Aorta (tissue), 5 donors: Measurements from ENCODE around the gene FCGR2B. TPM values are rescaled to one million over a fixed set of nuclear protein-coding genes. Genes with fewer than 3 reads are reported as not detected.
"Not testable (repeated sequence)": the region's sequence is repeated elsewhere in the genome, so short reads cannot be mapped to it uniquely, and the experiment has no call there.

ENCODE experiments used
- ATAC-seq: fragments of 200-7000 bp; cut with Tn5 transposase; one replicate; pipeline ENCODE4 v1.9.1; 2022; ENCODE audit warnings: moderate library complexity; ENCODE audit not compliant: low FRiP score
- DNase-seq, 2 donors: peaks; one replicate each; pipeline ENCODE4 v3.0.0-alpha.2; 2020
- H3K27ac ChIP-seq, 2 donors: one replicate each; pipeline ENCODE4 v1.5.1; 2013; ENCODE audit warnings: low read length in 2 of 2, mild to moderate bottlenecking in 2 of 2, moderate library complexity in 2 of 2, control low read depth in 1 of 2, inconsistent platforms in 1 of 2, low read depth in 1 of 2
- H3K27me3 ChIP-seq, 2 donors: one replicate each; pipeline ENCODE4 v1.6.1; 2013; ENCODE audit warnings: control low read depth in 1 of 2, low read length in 1 of 2, mild to moderate bottlenecking in 1 of 2, moderate library complexity in 1 of 2; ENCODE audit not compliant: insufficient read depth in 2 of 2, control insufficient read depth in 1 of 2
- H3K36me3 ChIP-seq, 2 donors: one replicate each; pipeline ENCODE4 v1.6.1; 2013; ENCODE audit warnings: control low read depth in 1 of 2, low read length in 1 of 2, mild to moderate bottlenecking in 1 of 2; ENCODE audit not compliant: insufficient read depth in 2 of 2, control insufficient read depth in 1 of 2
- H3K4me1 ChIP-seq, 2 donors: one replicate each; pipeline ENCODE4 v1.6.1; 2013; ENCODE audit warnings: low read length in 2 of 2, control low read depth in 1 of 2, mild to moderate bottlenecking in 1 of 2, moderate library complexity in 1 of 2; ENCODE audit not compliant: insufficient read depth in 2 of 2, control insufficient read depth in 1 of 2
- H3K4me3 ChIP-seq, 2 donors: one replicate each; pipeline ENCODE4 v1.5.1; 2013; ENCODE audit warnings: low read length in 2 of 2, control low read depth in 1 of 2, mild to moderate bottlenecking in 1 of 2
- H3K9me3 ChIP-seq: one replicate; pipeline ENCODE4 v1.6.1; 2013; ENCODE audit warnings: mild to moderate bottlenecking, low read length; ENCODE audit not compliant: control insufficient read depth
- WGBS, 2 donors: extraction: QIAGEN DNeasy Blood & Tissue Kit; methylation state at CpG; one replicate each; pipeline ENCODE4 v1.1.7; 2013; 5-methylcytosine and 5-hydroxymethylcytosine counted together
- intact Hi-C, 2 donors: fragments of 100-400 bp; cut with DNase I; formaldehyde crosslinking; loops; one replicate each; pipeline versions ENCODE4 v1.14.2 to v1.15.0; 2022
- polyA plus RNA-seq, 2 donors: library from polyadenylated mRNA; stranded (reverse); fragments of 200-250 nt; gene quantifications; one replicate each; pipeline ENCODE4 v1.2.3, GENCODE V29; 2013
- total RNA-seq, 2 donors: library from RNA; stranded (reverse); fragmentation: NEBNext Ultra II Directional; extraction: Animal tissue kit (Norgen Biotek cat#: 25700); gene quantifications; one replicate each; pipeline ENCODE4 v1.2.1, GENCODE V29; 2021
- donor health status: healthy with polysubstance abuse.
- donor health status: Bipolar disorder and iron deficiency.
- donor health status: DM: no; HTN: no; CAD: no.
- donor health status: DM: no; HTN: no; CAD: no.
- donor health status: DM: yes; HTN: yes; CAD: no.

Gene FCGR2B
- total and polyA plus RNA-seq, 4 donors = 3.2 to 68.6 (median 11.1) TPM

GRCh38 chr1:161642697-161643096, 20.2 kb upstream of the FCGR2B start:
- intact Hi-C loops, H3K4me3 ChIP-seq, H3K4me1 ChIP-seq, H3K9me3 ChIP-seq, DNase-seq, H3K27ac ChIP-seq, H3K27me3 ChIP-seq, H3K36me3 ChIP-seq: not testable (repeated sequence)
- 100% methylated on average over 1 of the region's 1 CpG; no CpG with 5 or more reads in 1 of the 2 donors for WGBS, 2 donors
- peak; percentile 33 for ATAC-seq

GRCh38 chr1:161643481-161644208, 19.3 kb upstream of the FCGR2B start:
- H3K9me3 ChIP-seq, H3K4me3 ChIP-seq, intact Hi-C loops, H3K27me3 ChIP-seq, DNase-seq, H3K36me3 ChIP-seq, H3K4me1 ChIP-seq, H3K27ac ChIP-seq, ATAC-seq: not testable (repeated sequence)
- WGBS, 2 donors = 85 to 87% methylated on average over 4 to 5 of the region's 5 CpGs

GRCh38 chr1:161644855-161645254, 18.1 kb upstream of the FCGR2B start:
- intact Hi-C loops = loop anchor here in 1 of 2 donors (5.0 kb wide), 1 partner anchor 97 kb away; no protein-coding TSS in a partner anchor
- not testable (repeated sequence) for H3K4me3 ChIP-seq, H3K9me3 ChIP-seq, ATAC-seq, H3K36me3 ChIP-seq, H3K27ac ChIP-seq, H3K4me1 ChIP-seq, DNase-seq, H3K27me3 ChIP-seq
- 54 to 55% methylated on average over 1 of the region's 1 CpG for WGBS, 2 donors

DNA sequence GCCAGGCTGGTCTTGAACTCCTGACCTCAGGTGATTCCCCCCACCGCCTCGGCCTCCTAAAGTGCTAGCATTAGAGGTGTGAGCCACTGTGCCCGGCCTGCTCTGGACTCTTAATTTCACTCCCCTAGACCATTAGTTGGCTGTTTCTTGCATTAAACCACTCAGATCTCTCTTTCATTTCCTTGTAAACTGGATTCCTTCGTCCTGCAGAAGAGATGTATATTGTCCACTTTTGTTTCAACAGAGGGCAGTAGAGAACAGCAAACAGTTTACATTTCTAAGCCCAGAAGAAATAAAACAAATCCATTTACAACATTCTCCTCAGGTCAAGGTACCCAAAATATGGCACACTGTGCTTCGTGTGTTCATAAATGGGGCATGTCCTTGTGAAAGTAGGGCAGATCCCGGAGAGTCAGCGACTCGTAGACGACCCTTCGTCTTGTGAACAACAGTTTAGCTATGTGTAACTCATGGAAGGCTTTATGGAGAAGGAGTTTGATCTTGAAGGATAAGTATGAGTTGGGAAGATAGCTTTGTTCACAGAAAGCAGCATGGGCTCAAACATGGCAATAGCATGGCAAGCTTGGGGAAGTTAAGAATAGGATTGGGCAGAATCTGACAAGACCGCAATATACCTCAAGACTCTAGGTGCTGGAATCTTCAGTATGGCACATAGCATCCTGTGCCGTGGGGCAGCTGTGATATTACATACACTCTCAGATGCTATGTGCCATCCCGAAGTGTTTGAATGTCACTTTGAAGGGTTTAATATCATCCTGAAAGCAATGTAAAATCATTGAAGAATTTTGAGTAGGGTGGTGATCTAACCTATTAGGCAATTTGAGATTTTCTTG, 15.2 kb upstream of the FCGR2B start:
- 49 to 53% methylated on average over 11 to 12 of the region's 13 CpGs for WGBS, 2 donors
- H3K27me3 ChIP-seq, H3K36me3 ChIP-seq, H3K9me3 ChIP-seq, ATAC-seq, H3K27ac ChIP-seq, DNase-seq, H3K4me3 ChIP-seq, H3K4me1 ChIP-seq: not testable (repeated sequence)
- intact Hi-C loops = loop anchor here in 1 of 2 donors (5.0 kb wide), 1 partner anchor 95 kb away; no protein-coding TSS in a partner anchor

- H3K27ac ChIP-seq, DNase-seq, H3K9me3 ChIP-seq, H3K4me3 ChIP-seq, H3K4me1 ChIP-seq, H3K27me3 ChIP-seq, H3K36me3 ChIP-seq, intact Hi-C loops, ATAC-seq: not testable (repeated sequence)
- 57 to 62% methylated on average over 2 of the region's 7 CpGs for WGBS, 2 donors
Observed at GRCh38 chr1:161653541-161653940, 9.4 kb upstream of the FCGR2B start.

DNA sequence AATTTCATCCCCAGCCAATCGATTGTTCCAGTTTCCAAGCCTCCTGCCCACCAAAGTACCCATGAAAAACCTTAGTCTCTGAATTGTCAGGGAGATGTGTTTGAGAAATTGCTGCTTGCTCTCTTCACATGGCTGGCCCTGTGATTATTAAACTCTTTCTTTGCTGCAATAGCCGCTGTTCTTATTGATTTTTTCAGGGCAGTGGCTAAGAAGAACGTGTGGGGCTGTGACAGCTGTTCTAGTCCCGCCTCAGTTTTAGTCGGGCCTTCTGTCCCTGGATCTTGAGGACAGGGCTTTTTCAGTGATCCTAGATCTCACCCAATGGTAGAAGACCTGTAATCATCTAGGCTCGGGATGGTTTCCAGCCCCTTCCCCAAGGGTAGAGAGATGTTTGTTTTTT, 9.0 kb upstream of the FCGR2B start:
- intact Hi-C loops, DNase-seq, H3K27ac ChIP-seq, H3K4me1 ChIP-seq, ATAC-seq, H3K27me3 ChIP-seq, H3K36me3 ChIP-seq, H3K4me3 ChIP-seq, H3K9me3 ChIP-seq: not testable (repeated sequence)
- WGBS, 2 donors = 59 to 62% methylated on average over 6 of the region's 6 CpGs

GRCh38 chr1:161658524-161658923, 4.4 kb upstream of the FCGR2B start:
- intact Hi-C loops, H3K36me3 ChIP-seq, H3K9me3 ChIP-seq, H3K27me3 ChIP-seq, H3K4me3 ChIP-seq, H3K27ac ChIP-seq, ATAC-seq, DNase-seq, H3K4me1 ChIP-seq: not testable (repeated sequence)

GRCh38 chr1:161661660-161662311, 1.2 kb upstream of the FCGR2B start:
- ATAC-seq, H3K4me1 ChIP-seq, H3K4me3 ChIP-seq, H3K27ac ChIP-seq, H3K36me3 ChIP-seq, DNase-seq, H3K9me3 ChIP-seq, H3K27me3 ChIP-seq, intact Hi-C loops: not testable (repeated sequence)
- 56 to 66% methylated on average over 3 to 4 of the region's 9 CpGs for WGBS, 2 donors
